Thymus (tissue), 11 donors: ENCODE results near the gene NHLRC4. TPM values are rescaled to one million over a fixed set of nuclear protein-coding genes. Genes with fewer than 3 reads are reported as not detected.

Experiments
- DNase-seq, 9 donors: peaks; one replicate each; pipeline ENCODE4 v3.0.0-alpha.2; 2013; ENCODE audit warnings: low spot score in 9 of 9, low read depth in 6 of 9, missing footprints in 1 of 9
- H3K27ac ChIP-seq, 2 donors: one replicate each; pipeline ENCODE4 v1.5.1; 2013; ENCODE audit warnings: control low read depth in 1 of 2, low read depth in 1 of 2, low read length in 1 of 2, mild to moderate bottlenecking in 1 of 2, moderate library complexity in 1 of 2
- H3K27me3 ChIP-seq, 2 donors: one replicate each; pipeline ENCODE4 v1.5.1; 2013; ENCODE audit warnings: low read length in 1 of 2; ENCODE audit not compliant: control insufficient read depth in 2 of 2, insufficient read depth in 1 of 2
- H3K36me3 ChIP-seq, 2 donors: one replicate each; pipeline ENCODE4 v1.5.1; 2013; ENCODE audit warnings: low read length in 1 of 2, mild to moderate bottlenecking in 1 of 2, moderate library complexity in 1 of 2; ENCODE audit not compliant: control insufficient read depth in 2 of 2, insufficient read depth in 2 of 2
- H3K4me1 ChIP-seq, 2 donors: one replicate each; pipeline ENCODE4 v1.5.1; 2013; ENCODE audit warnings: low read length in 2 of 2; ENCODE audit not compliant: control insufficient read depth in 2 of 2, insufficient read depth in 2 of 2
- H3K4me3 ChIP-seq, 2 donors: one replicate each; pipeline ENCODE4 v1.5.1; 2013; ENCODE audit warnings: low read length in 2 of 2, control low read depth in 1 of 2, mild to moderate bottlenecking in 1 of 2
- H3K9me3 ChIP-seq, 2 donors: one replicate each; pipeline ENCODE4 v1.5.1; 2013; ENCODE audit warnings: low read length in 1 of 2, mild to moderate bottlenecking in 1 of 2; ENCODE audit not compliant: control insufficient read depth in 2 of 2, insufficient read depth in 1 of 2
- WGBS: extraction: QIAGEN DNeasy Blood & Tissue Kit; methylation state at CpG from one replicate; pipeline ENCODE4 v1.1.7; 2013; 5-methylcytosine and 5-hydroxymethylcytosine counted together
- polyA plus RNA-seq: library from polyadenylated mRNA; stranded (reverse); fragments of 200-250 nt; gene quantifications from one replicate; pipeline ENCODE4 v1.2.3, GENCODE V29; 2013
- total RNA-seq: library from RNA; stranded (reverse); fragments of 120-200 nt; gene quantifications from one replicate; pipeline ENCODE4 v1.2.4, GENCODE V29; 2013
- donor health status: healthy.

NHLRC4 gene
- total and polyA plus RNA-seq, 2 donors, result 3.1 to 5.5 TPM

DNA sequence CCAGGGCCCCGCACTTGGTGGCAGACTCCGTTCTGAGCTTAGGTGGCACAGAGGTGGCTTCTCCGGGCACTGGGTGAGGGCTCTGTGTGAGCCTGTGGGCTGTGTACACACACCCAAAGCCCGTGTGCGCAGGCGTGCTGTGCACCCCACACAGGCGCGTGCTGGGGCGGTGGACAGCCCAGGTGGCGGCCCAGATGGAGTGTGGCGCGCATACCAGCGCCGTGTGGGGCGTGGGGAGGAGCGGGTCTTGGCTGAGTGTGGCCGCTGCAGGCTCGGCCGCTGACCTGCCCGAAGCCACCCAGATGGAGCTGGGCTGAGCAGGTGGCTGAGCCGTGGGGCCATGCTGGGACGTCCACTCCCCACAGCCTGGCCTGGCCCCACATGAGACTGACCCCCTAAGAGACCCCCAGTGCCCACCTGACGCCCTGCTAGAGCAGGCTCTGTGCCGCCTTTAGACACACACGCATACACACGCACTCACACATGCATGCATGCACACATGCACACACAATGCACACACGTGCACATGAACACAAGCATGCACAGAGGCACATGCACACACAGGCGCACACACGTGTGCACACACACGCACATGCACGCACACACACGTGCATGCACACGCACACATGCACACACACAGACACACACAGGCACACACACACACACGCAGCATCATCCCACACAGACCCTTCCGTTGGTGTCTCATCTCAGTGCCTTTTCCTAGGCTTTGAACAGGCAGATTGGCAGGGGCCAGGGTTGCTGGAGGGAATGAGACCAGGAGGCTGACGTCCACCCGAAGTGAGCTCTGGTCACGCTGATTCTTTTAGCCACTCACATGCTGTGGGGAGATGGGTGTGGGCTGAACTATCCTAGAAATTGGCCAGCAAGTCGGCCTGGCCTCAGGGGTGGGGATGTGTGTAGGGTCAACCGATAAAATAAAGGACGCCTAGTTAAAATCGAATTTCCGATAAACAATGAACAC is 4.6 kb upstream of the NHLRC4 start:
- H3K27me3 ChIP-seq, result peaks cover 50 to 56% of the 10 kb centered on the region in 2 donors
- DNase-seq, result no peak
- H3K36me3 ChIP-seq, result no peaks in the 10 kb centered on the region
- whole genome bisulfite sequencing, result 95% methylated on average over 43 of the region's 43 CpGs
- H3K27ac ChIP-seq, result no peak overlapping the region
- peaks cover 7 to 20% of the 10 kb centered on the region in 2 donors for H3K4me1 ChIP-seq
- H3K4me3 ChIP-seq, result no peak overlapping the region
- peaks cover 0 to 6% of the 10 kb centered on the region in 2 donors for H3K9me3 ChIP-seq

GRCh38 chr16:563072-563644 is 3.6 kb upstream of the NHLRC4 start:
- WGBS, result 95% methylated on average over 30 of the region's 30 CpGs
- Histone ChIP-seq H3K9me3 (peaks cover 0 to 8% of the 10 kb centered on the region in 2 donors), H3K4me3 (no peak overlapping the region), H3K27ac (no peak overlapping the region), H3K4me1 (peaks cover 7 to 26% of the 10 kb centered on the region in 2 donors), H3K36me3 (no peaks in the 10 kb centered on the region), H3K27me3 (peaks cover 46 to 47% of the 10 kb centered on the region in 2 donors)
- DNase-seq, result no peak

GRCh38 chr16:564690-565418 is 2.0 kb upstream of the NHLRC4 start:
- H3K36me3 ChIP-seq, result no peaks in the 10 kb centered on the region
- H3K27ac ChIP-seq, result no peak overlapping the region
- H3K4me3 ChIP-seq, result no peak overlapping the region
- peaks cover 29 to 30% of the 10 kb centered on the region in 2 donors for H3K27me3 ChIP-seq
- no peak for DNase-seq
- H3K4me1 ChIP-seq, result peaks cover 15 to 35% of the 10 kb centered on the region in 2 donors
- WGBS, result 96% methylated on average over 42 of the region's 42 CpGs
- peaks cover 0 to 4% of the 10 kb centered on the region in 2 donors for H3K9me3 ChIP-seq

DNA sequence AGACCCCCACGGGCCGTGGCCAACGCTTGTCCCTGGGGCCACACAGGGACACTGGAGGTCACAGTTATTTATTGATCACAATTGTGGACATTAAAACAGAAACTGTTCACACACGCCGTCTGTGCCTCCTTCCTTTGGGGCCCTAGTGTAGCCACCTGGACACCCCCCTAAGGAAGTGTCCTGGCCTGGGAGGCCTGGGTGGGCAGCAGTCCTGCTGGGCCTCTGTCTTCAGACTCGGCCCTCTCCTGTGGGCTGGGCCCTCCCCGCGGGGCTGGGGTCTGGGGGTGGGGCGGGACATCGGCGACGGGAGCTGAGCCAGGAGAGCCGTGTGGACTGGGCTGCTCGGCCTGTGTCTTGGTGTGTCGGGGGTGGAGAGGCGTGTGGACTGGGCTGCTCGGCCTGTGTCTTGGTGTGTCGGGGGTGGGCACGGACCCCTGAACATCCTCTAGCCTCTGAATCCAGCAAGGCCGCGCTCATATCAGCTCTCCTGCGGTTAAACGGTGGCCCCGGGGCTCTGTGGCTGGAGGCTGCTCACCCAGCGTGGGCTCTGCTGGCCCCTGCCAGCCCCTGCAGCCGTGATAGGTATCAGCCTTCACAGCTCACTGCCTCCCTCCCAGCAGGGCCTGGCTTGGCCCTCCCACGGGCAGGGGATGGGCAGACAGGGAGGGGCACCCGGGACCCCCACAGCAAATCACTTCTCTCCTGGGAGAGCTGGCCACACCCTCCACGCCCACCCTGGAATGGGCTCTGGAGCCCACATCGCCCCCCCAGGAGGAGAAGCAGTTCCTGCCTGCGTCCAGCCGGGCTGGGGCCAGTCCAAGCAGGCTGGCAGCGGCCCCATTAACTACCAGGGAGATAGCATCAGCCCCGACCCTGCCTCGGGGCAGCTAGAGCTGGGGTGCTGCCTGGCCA is 1.1 kb upstream of the NHLRC4 start:
- Histone ChIP-seq H3K27ac (peak overlapping the region in 1 of 2 donors; percentile 90), H3K9me3 (peaks cover 0 to 4% of the 10 kb centered on the region in 2 donors), H3K36me3 (no peaks in the 10 kb centered on the region), H3K27me3 (peaks cover 22 to 30% of the 10 kb centered on the region in 2 donors), H3K4me1 (peaks cover 16 to 38% of the 10 kb centered on the region in 2 donors), H3K4me3 (no peak overlapping the region)
- DNase-seq, result no peak
- 90% methylated on average over 35 of the region's 35 CpGs for WGBS

- H3K36me3 ChIP-seq, result peaks cover 0 to 7% of the 10 kb centered on the region in 2 donors
- WGBS, result 97% methylated on average over 35 of the region's 35 CpGs
- H3K4me3 ChIP-seq, result peak overlapping the region; percentile 47 to 49
- peaks cover 18 to 43% of the 10 kb centered on the region in 2 donors for H3K4me1 ChIP-seq
- H3K9me3 ChIP-seq, result peaks cover 0 to 4% of the 10 kb centered on the region in 2 donors
- peak overlapping the region; percentile 80 to 90 for H3K27ac ChIP-seq
- no peak for DNase-seq
- peaks cover 5 to 10% of the 10 kb centered on the region in 2 donors for H3K27me3 ChIP-seq
These were observed 810 bp downstream of the NHLRC4 start for GRCh38 chr16:567373-568256.

- H3K9me3 ChIP-seq, result peaks cover 0 to 4% of the 10 kb centered on the region in 2 donors
- 94% methylated on average over 11 of the region's 11 CpGs for WGBS
- DNase-seq, result no peak
- peaks cover 0 to 8% of the 10 kb centered on the region in 2 donors for H3K36me3 ChIP-seq
- H3K27ac ChIP-seq, result peak overlapping the region in 1 of 2 donors; percentile 31
- peaks cover 0 to 1% of the 10 kb centered on the region in 2 donors for H3K27me3 ChIP-seq
- peak overlapping the region; percentile 60 to 89 for H3K4me3 ChIP-seq
- peaks cover 18 to 43% of the 10 kb centered on the region in 2 donors for H3K4me1 ChIP-seq
These were observed 1.8 kb downstream of the NHLRC4 start for GRCh38 chr16:568401-569258.
